ENCODE results near the gene USP36. TPM values are rescaled to one million over a fixed set of nuclear protein-coding genes. Genes with fewer than 3 reads are reported as not detected.
"Not testable (repeated sequence)": the region's sequence is repeated elsewhere in the genome, so short reads cannot be mapped to it uniquely, and the experiment has no call there.

Gene USP36
- total RNA-seq, 1 experiment from 2014 or later, result 37.5 TPM

GRCh38 chr17:78878871-78879527 lies 38.4 kb upstream of the USP36 start:
- no peaks in the 10 kb centered on the region; the same call in 1 of the 2 replicates for H3K36me3 ChIP-seq (ENCODE audit: low read depth, low read length)
- no peaks in the 10 kb centered on the region for H3K27me3 ChIP-seq (ENCODE audit: low read length)
- ATAC-seq, result no peak
- no peak overlapping the region for H2AFZ ChIP-seq (ENCODE audit: low read length)
- CTCF ChIA-PET, result interaction anchor here (0.6 kb wide), 1 partner anchor 93 kb away, joined by 3 read pairs; no protein-coding TSS in a partner anchor
- intact Hi-C loops (cut with micrococcal nuclease), result no loop called here
- H3K4me2 ChIP-seq (ENCODE audit: low read length), result no peak overlapping the region
- DNase-seq, result no peak
- peaks cover 31% of the 10 kb centered on the region for H3K4me1 ChIP-seq (ENCODE audit: insufficient read depth, low read length)
- H3K9me3 ChIP-seq (ENCODE audit: low read length), result no peaks in the 10 kb centered on the region
- no peak overlapping the region for H3K27ac ChIP-seq (ENCODE audit: low read length)
- no peaks in the 10 kb centered on the region for H3F3A ChIP-seq (ENCODE audit: low read length, unreplicated experiment)
- no peak overlapping the region for H3K9ac ChIP-seq (ENCODE audit: low read length)
- no peaks in the 10 kb centered on the region for H4K20me1 ChIP-seq (ENCODE audit: low read length)
- no peaks in the 10 kb centered on the region for H3K9me2 ChIP-seq (replicated peaks; ENCODE audit: low read length)
- H3K4me3 ChIP-seq (ENCODE audit: low read length), result no peak overlapping the region
- POLR2A ChIA-PET (ENCODE audit: unreplicated experiment), result no interaction called here
- BruUV-seq (replicated peaks), result no TSS peak
- no peak for TF ChIP-seq EZH2 (IDR thresholded peaks at IDR 0.05; ENCODE audit: low read length, unreplicated experiment)
- H3K79me2 ChIP-seq (ENCODE audit: low read length), result peaks cover 12% of the 10 kb centered on the region; the same call in 1 of the 2 replicates

GRCh38 chr17:78878261-78878660 lies 37.6 kb upstream of the USP36 start:
- no peak for TF ChIP-seq CTCF (conservative IDR thresholded peaks at IDR 0.05; ENCODE audit: low read depth, low read length)
- no peak overlapping the region for H3K9ac ChIP-seq (ENCODE audit: low read length)
- ATAC-seq, result no peak
- CTCF ChIA-PET, result interaction anchor here (0.6 kb wide), 1 partner anchor 93 kb away, joined by 3 read pairs; no protein-coding TSS in a partner anchor
- no TSS peak for BruUV-seq (replicated peaks)
- H3K27me3 ChIP-seq (ENCODE audit: low read length), result no peaks in the 10 kb centered on the region
- no peak overlapping the region for H3K4me2 ChIP-seq (ENCODE audit: low read length)
- POLR2A ChIA-PET (ENCODE audit: unreplicated experiment), result no interaction called here
- intact Hi-C loops (cut with micrococcal nuclease), result no loop called here
- no peaks in the 10 kb centered on the region; the same call in 1 of the 2 replicates for H3K36me3 ChIP-seq (ENCODE audit: low read depth, low read length)
- H3K4me1 ChIP-seq (ENCODE audit: insufficient read depth, low read length), result peaks cover 31% of the 10 kb centered on the region
- no peaks in the 10 kb centered on the region for H4K20me1 ChIP-seq (ENCODE audit: low read length)
- no peak overlapping the region for H3K4me3 ChIP-seq (ENCODE audit: low read length)
- no peaks in the 10 kb centered on the region for H3K9me3 ChIP-seq (ENCODE audit: low read length)
- H3K79me2 ChIP-seq (ENCODE audit: low read length), result peaks cover 12% of the 10 kb centered on the region; the same call in 1 of the 2 replicates
- no peaks in the 10 kb centered on the region for H3F3A ChIP-seq (ENCODE audit: low read length, unreplicated experiment)
- no peak overlapping the region for H3K27ac ChIP-seq (ENCODE audit: low read length)
- DNase-seq, result no peak
- no peak overlapping the region for H2AFZ ChIP-seq (ENCODE audit: low read length)
- no peaks in the 10 kb centered on the region for H3K9me2 ChIP-seq (replicated peaks; ENCODE audit: low read length)

- H3K4me3 ChIP-seq (ENCODE audit: low read length); H3K27ac ChIP-seq (ENCODE audit: low read length); H3K9me3 ChIP-seq (ENCODE audit: low read length); H3K9me2 ChIP-seq (replicated peaks; ENCODE audit: low read length); intact Hi-C loops (cut with micrococcal nuclease); BruUV-seq (replicated peaks); H3K4me2 ChIP-seq (ENCODE audit: low read length); H3K27me3 ChIP-seq (ENCODE audit: low read length); POLR2A ChIA-PET (ENCODE audit: unreplicated experiment); H3F3A ChIP-seq (ENCODE audit: low read length, unreplicated experiment); H3K9ac ChIP-seq (ENCODE audit: low read length); DNase-seq; ATAC-seq; CTCF ChIA-PET; H3K79me2 ChIP-seq (ENCODE audit: low read length); H2AFZ ChIP-seq (ENCODE audit: low read length); H3K36me3 ChIP-seq (ENCODE audit: low read depth, low read length); H4K20me1 ChIP-seq (ENCODE audit: low read length): not testable (repeated sequence)
- peaks cover 23% of the 10 kb centered on the region for H3K4me1 ChIP-seq (ENCODE audit: insufficient read depth, low read length)
Measured at GRCh38 chr17:78876954-78877517, 36.4 kb upstream of the USP36 start.
